NCI-H524 (cell line): ENCODE measurements around the gene ITGB1BP1.
"Not testable (repeated sequence)": the region's sequence is repeated elsewhere in the genome, so short reads cannot be mapped to it uniquely, and the experiment has no call there.

Experiments
- DNase-seq, 2 experiments: peaks; one replicate each; lab custom pipeline; 2025; lab: John Stamatoyannopoulos, UW

ITGB1BP1 gene

DNA sequence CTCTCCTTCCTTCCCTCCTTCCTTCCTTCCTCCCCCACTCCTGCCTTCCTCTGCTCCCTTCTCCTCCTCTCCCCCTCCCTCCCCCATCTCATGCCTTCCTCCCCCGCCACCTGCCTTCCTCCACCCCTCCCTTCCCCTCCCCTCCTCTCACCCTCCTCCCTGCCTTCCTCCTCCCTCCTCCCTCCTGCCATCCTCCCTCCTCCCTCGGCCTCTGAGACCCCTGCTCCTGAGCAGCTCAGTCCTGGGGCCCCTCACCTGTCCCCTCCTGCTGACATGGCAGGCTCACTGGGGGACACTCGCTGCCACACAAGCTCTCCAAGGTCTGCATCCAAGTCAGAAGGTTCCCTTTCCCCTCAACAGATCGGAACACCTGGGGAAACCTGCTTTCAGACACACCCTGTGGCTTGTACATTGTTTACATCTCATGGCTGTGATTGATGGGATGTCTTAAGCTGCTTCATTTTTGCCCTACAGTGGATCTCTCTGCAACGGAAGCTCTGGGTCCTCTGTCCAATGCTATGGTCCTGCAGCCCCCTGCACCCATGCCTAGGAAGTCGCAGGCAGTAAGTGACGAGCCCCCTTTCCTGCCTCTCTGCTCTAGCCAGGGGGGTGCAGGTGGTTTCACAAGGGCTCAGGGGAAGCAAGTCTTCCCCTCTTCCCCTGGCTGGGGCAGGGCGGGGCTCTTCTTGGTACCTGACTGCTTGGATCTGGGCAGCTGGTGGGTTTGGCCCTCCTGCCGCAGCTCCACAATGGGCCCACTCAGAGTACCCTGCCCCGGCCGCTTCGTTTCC lies 22.9 kb downstream of the ITGB1BP1 start:
- no peak for DNase-seq

DNA sequence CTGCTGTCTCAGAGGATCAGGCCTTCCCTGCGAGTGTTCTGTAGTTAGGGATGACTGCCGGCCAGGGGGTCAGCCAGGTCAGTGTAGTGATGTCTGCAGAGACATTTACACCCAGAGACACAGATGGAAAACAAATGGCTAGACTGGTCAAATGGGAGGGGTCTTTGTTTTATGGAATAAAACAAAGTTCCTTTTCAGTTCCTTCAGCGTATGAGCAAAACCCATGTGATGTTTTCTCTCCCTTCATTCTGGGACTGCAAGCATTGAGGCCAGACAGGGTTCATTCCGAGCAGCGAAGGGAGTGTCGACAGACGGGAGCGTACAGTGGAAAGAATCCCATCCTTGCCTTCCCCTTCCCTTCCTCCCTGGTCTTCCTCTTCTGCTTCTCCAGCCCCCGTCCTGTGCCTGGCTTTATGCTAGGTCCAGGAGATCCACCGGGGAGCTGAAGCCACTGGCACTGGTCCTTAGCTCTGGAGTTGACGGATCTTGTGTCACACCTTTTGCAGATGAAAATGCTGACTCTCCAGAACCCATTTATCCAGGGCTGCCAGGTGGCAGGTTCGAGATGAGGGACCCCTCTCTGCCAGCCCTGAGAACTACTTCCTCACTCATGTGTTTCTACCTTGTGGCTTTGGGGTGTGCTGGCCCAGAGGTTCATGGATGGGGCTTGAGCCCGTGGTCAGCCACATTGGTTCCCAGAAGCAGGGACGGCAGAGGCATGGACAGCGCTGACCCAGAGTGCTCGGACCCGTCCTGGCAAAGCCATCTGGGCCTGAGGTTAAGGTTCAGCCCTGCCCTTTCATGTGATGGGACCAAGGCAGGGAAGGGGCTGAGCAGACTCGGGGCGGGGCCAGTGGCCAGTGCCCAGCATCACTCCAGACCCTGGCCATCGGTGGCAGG lies 24.2 kb downstream of the ITGB1BP1 start:
- DNase-seq = no peak

DNA sequence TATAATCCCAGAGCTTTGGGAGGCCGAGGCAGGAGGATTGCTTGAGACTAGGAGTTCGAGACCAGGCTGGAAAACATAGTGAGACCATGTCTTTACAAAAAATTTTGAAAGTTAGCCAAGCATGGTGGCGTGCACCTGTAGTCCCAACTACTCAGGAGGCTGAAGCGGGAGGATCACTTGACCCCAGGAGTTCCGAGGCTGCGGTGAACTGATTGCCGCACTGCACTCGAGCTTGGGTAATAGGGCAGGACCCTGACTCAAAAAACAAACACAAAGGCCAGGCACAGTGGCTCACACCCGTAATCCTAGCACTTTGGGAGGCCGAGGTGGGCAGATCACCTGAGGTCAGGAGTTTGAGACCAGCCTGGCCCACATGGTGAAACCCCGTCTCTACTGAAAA lies 25.1 kb downstream of the ITGB1BP1 start:
- not testable (repeated sequence) for DNase-seq

DNA sequence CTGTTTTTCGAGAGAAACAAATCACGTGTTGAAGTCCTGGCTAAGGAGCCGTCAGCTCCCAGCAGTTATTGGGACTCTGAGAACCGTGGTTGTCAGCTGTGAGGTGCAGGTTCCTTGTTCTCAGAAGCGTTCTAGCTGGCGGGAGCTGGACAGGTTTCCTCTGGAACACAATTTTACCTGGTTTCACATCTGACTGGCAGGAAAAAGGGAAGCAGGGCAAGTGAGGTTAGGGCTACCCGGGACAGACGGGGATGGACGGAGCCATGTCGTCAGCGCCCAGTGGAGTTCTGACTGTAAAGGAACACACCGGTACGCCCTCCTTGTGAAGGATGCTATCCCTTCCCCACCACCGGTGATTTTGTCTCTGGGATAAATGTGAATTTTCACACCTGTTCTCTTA lies 26.1 kb downstream of the ITGB1BP1 start:
- no peak for DNase-seq

DNA sequence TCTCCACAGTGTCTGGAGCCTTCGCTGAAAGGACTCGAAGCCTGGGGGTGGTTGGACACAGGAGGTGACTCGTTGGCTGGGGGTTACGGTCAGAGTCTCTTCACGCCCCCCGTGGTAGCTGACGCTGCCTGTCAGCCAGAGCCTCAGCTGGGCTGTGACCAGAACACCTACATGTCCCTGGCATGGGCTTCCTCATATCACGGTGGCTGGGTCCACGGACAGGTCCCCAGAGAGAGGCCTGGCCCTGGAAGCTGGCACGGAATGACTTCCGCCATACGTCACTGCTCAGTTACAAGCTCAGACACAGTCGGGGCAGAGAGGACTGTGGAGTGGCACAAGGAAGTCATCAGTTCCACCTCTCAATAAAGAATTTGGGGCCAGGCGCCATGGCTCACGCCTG lies 28.5 kb downstream of the ITGB1BP1 start:
- no peak for DNase-seq

DNA sequence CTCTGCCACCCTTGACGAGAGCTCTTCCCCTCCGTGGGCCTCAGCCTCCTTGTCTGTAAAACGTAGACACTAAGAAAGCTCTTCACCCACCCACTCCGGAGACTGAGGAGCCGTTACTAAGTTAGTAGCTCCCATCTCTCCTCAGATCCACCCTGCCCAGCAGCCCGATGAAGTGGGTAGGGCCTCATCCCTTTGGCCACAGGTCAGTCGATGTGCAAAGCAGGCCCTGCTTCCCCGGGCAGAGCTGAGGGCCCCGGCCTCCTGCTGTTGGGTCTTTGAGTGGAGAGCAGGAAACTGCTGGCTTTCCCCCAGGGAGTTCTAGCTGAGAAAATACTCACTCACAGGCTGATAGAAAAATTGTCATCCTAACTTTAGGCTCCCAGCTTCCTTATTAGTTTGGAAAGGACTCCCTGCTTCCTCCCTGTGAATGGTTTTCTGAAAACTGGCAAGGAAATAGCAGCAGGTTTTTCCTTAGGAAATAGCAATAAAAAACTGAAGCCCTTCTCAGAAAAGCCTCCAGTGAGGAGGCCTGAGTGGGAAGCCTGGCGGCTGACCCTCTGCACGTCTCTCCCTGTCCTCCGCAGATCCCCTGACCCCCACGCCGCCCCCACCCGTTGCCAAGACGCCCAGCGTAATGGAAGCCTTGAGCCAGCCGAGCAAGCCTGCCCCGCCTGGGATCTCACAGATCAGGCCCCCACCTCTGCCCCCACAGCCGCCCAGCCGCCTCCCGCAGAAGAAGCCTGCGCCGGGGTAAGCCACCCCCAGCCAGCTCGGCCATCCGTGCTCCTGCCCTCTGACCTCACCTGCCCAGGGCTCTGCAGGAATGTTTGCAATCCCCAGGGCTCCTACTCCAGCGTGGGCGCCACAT lies 30.2 kb downstream of the ITGB1BP1 start:
- no peak for DNase-seq

DNA sequence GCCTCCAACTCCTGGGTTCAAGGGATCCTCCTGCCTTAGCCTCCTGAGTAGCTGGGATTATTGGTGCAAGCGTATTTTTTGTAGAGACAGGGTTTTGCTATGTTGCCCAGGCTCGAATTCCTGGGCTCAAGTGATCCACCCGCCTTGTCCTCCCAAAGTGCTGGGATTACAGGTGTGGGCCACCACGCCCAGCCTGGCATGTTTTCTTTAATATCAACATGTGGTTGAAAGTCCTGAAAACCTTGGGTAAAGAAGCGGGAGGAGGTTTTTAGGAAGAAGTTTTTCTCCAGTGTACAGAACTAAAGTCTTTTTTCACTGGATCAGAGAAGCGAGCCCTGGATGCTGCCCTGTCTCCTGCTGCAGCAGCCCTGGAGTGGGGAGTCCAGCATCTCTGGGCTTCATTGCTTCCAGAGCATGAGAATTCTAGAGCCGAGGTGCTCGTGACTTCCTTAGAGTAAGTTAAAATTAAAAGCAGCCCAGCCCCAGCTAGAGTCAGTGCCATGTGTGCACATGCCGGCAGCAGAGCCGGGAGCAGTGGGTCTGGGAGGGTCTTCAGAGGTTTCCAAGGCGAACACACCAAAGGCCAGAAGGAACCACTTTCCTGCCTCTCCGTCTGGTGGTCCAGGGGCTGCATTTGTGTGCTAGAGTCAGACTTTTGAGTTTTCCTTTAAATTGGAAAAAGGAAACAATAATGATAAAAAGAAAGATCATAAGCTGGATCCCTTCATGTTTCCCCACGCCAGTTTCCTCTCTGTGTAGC lies 31.2 kb downstream of the ITGB1BP1 start:
- DNase-seq = no peak

DNA sequence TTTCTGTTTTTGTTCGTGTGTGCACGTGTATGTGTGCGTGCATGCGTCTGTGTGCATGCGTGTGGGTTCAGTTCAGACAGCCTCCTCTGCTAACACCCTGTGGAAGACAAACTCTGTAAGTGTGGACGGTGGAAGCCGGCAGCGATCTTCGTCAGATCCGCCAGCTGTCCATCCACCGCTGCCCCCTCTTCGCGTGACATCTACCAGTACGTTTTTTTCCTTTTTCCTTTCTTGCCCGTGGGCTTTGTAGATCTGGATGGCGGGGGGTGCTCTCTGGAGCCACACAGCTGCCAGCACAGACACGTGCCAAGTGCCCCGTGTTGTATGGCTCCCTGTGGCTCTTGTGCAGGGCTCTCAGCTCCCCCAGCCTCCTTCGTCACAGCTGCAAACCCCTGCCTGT lies 32.3 kb downstream of the ITGB1BP1 start:
- no peak for DNase-seq

DNA sequence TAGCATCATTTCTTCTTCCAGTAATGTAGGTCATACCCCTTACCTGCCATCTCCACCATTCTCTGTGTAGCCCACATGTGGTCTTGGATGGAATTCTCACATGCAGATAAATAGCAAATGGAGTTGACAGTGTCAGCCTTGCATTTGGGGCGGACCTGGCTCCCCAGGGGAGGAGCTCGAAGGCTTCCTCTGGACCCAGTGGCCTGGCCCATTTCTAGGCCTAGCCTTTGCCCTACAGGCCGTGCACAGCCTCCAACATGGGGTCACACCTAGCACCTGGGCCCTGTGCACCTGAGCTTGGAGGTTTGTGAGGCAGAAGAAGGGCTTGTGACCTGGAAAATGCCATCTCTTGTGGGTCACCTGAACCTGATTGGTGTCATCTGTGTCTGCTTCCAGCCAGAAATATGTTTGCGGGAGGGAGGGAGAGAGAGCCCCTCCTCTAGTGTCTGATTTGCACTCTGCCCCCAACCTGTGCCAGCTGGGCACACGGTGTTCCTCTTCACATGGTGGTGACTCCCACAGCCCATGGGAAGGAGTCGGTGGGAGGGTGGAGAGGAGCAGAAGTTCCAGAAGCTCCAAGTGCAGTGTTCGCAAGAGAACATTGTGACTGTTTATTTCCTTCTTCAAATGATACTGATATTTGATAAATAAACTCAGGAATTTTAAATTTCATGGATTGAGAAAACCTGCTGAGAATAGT lies 33.0 kb downstream of the ITGB1BP1 start:
- no peak for DNase-seq

DNA sequence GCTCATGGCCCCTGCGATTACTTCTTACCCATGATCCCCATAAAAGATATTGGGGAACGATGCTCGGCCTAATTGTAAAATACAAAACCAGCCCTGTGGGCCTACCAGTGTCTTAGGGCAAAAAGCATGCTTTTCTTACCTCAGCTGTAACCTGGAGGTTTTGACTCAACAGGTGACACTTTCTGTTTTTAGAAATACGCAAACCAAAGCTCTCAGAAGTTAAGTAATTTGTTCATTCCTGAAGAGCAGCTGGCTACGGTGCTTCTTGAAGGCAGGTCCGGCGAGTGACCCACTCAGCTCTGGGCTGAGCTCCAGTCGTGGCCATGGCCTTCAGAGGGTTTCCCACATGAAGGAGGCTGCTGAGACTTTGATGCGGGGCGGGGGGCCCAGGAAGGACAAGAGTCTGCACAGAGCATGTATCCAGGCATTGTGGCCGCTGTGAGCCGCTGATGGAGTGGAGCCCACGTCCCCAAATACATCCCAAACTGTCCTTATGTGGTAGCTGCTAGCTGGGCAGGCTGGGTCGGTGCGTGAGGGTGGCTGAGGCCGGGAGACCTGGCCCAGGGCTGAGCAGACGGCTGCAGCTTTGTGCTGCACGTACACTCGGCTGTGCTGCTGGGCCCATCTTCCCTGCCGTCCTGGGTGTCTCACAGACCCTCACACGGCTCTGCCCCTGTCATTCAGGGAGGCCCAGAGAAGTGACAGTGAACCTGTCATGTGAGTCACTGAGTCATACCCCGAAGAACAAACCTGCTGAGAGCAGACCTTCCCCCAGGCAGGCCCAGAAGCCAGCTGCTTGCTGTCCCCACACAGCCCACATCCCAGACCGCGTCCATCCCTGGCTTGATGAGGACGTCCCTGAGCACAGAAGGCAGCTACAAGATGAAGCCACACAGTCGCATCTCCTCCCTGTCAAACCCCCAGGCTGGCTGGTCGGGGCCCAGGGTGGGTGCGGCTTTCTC lies 34.1 kb downstream of the ITGB1BP1 start:
- no peak for DNase-seq

DNA sequence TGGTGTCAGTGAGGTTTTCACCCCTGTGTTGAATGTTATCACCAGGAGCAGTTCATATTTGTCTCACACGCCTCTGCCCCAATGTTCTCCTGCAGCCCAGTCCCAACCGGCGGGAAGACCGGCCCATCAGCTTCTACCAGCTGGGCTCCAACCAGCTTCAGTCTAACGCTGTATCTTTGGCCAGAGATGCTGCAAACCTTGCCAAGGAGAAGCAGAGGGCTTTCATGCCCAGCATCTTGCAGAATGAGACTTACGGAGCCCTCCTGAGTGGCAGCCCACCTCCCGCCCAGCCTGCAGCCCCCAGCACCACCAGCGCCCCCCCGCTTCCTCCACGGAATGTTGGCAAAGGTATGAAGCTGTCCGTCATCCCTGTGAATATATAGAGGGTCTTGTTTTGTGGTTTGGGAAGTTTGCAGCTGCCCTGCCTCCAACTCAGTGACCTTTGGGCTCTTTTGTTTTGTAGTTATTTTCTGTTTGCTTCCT lies 35.1 kb downstream of the ITGB1BP1 start:
- DNase-seq = no peak

DNA sequence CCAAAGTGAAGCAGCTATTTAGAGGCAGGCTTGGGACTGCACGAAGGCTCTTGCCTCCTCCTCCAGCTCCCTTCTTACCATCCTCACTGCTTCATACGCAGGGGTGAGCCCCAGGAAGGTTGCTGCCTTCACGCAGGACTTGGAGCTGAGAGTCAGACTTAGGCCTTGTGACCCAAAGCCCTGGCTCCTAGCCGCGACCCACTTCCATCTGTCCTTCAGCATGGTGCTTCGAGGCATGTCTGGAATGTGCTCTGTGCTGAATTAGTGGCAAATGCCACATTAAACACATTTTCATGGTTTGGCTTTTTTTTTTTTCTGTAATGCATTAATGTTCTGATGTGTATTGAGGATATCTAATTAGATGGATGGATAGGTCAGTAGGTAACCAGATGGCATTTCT lies 37.5 kb downstream of the ITGB1BP1 start:
- no peak for DNase-seq

DNA sequence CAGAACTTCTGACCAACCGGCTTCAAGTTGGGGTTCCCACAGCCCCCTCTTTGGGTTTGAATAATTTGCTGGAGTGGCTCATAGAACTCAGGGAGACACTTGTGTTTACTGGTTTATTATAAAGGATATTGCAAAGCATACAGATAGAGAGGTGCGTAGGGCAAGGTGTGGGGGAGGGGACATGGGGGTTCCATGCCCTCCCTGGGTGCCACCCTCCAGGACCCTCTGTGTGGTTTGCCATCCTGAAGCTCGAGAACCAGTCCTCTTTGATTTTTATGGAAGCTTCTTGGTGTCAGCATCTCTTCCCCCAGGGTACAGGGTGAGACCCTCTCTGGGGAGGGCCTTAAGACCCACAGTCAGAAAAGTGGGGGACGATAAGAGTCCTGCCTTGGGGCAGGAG lies 38.8 kb downstream of the ITGB1BP1 start:
- DNase-seq = no peak

DNA sequence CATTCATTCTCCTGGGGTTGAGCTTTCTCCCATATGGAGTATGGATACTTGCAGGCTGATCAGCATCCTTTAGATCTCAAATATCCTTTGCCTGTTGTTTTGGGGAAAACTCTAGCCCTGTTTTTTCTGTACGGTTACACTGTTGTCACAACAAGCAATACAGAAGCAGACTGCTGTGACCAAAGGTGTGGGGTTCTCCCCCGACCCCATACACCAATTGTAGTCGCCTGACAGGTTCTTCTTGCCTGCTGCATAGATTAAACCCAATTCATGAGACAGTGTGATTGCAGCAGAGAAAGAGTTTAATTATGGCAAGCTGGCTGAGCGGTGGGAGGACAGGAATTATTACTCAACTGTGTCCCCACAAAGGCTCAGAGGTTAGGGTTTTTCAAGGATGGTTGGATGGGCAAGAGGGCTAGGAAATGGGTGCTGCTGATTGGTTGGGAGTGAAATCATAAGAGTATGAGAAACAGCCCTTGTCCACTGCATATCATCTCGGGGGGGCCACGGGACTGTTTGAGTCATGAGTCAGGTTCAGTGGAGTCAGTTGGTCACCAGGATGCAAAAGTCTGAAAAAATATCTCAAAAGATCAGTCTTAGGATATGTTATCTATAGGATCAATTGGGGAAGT lies 40.6 kb downstream of the ITGB1BP1 start:
- DNase-seq = no peak

DNA sequence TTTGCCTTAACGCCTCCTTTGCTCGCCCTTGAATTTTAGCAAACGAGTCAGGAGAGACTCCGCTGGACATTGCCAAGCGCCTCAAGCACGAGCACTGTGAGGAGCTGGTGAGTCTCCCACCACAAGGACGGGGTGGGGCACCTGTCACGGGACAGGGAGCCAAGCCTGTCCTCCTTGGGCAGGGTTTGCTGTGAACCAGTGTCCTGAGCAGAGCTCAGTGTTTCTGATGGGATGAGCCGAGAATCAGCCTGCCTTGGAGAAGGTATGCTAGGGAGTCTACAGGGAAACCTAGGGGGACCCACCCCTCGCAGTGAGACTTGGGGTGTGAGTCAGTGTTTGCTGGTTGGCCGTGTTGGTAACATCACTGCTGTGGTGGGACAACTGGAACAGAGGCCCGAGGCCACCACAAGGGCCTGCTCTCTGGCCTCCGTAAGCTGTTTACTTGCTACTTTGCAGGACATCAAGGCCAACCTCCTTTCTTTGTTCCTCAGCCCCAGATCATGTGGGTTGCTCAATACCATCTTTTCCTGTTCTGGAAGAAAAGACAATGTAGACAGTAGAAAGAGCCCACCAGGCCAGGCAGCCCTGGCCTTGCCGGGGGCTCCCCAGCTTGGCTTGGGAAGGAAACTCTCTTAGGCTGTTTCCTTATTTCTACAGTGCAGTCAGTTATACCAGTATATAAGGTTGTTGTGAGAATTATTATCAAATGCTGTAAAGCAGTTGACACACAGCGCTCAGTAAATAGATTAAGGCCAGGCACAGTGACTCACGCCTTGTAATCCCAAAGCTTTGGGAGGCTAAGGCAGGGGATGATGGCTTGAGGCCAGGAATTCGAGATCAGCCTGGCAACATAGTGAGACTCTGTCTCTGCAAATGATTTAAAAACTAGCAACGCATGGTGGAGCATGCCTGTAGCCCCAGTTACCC lies 42.4 kb downstream of the ITGB1BP1 start:
- no peak for DNase-seq

DNA sequence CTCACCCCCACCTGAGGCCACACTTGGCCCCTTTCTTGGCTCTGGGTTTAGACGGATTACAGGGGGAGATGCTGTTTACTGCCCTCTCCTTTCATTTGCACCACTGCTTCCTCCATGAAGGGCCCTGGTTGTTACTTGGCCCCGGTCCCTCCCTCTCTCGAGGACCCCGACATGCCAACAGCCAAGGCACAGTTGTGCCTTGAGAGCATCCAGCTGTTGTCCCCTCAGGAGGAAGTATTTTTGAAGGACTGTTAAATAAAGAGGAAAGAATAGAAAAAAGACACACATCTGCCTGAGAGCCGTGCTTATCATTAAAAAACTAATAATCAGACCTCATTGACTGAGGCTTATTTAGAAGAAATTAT lies 44.0 kb downstream of the ITGB1BP1 start:
- no peak for DNase-seq

DNA sequence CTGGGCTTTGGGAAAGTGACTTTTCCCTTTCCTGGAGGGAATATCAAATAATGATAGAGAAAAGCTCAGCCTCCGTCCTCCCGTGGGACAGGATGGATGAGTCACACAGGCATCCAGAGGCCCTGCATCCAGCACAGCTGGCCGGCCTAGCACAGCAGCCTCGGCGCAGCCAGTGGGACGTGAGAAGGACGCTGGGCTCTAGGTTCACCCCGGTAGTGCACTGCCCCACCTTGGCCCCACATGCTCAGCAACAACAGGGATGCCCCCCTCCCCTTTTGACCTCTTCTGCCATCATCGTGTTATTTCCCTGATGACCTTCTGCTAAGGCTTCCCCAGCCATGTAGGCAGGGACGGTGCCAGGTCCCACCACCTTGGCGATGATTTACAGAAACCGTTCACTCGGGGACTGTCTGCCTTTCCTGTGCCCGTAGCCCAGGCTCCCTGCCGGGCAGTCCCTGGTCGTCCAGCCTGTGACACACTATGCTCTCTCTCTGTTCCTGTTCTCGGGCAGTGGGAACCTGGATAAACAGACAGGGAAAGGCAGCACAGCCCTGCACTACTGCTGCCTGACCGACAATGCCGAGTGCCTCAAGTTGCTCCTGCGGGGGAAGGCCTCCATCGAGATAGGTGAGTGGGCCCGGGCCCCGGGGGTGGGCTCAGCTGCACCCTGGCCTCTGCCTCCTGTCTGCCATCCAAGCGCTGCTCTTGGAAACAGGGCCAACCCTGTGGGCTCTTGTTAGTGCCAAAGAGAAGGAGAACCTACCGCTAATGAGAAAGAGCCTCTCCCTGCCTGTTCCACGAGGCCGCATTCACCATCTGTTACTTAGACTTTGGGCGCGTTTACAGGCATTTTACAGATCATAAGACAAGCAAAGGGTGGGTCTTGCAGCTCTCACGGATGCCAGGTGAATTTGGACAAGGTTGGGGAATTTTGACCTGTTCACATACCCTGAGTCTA lies 44.6 kb downstream of the ITGB1BP1 start:
- peak; percentile 43 to 72 for DNase-seq
